GM13977 (cell line): Measurements from ENCODE around the gene RNASE8.
A peak's percentile ranks its signal among the peaks of the same experiment; 100 is the strongest.

Source experiments
- DNase-seq: peaks from one replicate; pipeline ENCODE4 v3.0.0; 2012; ENCODE audit warnings: low spot score
- in situ Hi-C: fragments of 300-500 bp; cut with MboI; formaldehyde crosslinking; loops from one replicate; pipeline ENCODE4 v1.12.0; 2022; ENCODE audit warnings: low sequenced_read_pairs, low pct_unique_long_range_greater_than_20kb, mixed read lengths, inconsistent platforms; ENCODE audit not compliant: unreplicated experiment
- TF ChIP-seq, protein P1 (sequence below): IDR thresholded peaks from 2 replicates; pipeline ENCODE4 v1.5.1; 2012; ENCODE audit warnings: mild to moderate bottlenecking, control low read depth; ENCODE audit not compliant: insufficient read depth; ENCODE audit errors: extremely low read depth, missing control alignments

The RNASE8 gene

DNA sequence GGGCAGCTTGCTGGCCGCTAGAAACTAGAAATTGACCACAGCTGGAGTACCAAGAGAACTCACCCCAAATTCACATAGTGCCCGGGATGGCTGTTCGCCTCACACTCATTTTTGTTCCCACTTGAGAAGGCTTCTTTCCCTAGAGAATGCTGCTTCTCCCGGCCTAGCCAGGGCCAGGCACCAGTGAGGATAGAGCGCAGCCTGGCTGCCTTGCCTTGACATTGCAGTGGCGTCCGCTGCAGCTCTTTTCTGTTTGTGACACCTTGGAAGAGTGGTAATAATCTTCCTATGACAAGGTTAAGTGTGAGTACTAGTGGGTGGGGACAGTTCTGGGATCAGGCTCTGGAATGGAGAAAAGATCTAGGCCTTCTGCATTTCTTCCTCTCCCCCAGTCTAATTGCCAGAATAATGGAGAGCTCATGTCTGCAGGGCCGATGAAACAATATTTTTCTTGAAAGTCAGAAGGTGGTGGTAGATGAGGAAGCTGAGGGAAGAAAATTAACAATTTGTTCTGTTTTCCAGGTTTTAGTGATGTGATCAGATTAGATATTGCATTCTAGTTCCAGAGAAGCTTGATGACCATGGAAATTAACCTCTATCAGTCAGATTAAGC is 46.9 kb downstream of the RNASE8 start:
- peak; percentile 70 for DNase-seq
- TF ChIP-seq, protein P1, sequence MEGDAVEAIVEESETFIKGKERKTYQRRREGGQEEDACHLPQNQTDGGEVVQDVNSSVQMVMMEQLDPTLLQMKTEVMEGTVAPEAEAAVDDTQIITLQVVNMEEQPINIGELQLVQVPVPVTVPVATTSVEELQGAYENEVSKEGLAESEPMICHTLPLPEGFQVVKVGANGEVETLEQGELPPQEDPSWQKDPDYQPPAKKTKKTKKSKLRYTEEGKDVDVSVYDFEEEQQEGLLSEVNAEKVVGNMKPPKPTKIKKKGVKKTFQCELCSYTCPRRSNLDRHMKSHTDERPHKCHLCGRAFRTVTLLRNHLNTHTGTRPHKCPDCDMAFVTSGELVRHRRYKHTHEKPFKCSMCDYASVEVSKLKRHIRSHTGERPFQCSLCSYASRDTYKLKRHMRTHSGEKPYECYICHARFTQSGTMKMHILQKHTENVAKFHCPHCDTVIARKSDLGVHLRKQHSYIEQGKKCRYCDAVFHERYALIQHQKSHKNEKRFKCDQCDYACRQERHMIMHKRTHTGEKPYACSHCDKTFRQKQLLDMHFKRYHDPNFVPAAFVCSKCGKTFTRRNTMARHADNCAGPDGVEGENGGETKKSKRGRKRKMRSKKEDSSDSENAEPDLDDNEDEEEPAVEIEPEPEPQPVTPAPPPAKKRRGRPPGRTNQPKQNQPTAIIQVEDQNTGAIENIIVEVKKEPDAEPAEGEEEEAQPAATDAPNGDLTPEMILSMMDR, result peak; percentile 97
- in situ Hi-C loops, result no loop called here

DNA sequence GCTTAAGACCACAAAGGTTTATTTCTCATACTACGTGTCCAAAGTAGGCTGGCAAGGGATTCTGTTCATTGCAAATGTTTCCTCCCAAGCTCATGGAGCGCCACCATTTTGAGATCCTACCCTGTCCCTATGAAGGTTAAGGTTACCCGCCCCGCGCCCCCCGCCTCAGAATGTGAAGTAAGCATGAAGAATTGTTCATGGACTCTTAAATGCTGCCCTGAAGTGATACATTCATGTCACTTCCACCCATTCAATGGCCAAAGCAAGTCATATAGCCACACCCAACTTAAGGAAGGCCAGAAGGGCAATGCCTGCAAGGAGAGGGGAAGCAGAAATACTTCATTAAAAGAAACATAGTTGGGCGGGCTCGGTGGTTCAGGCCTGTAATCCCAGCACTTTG is 47.5 kb downstream of the RNASE8 start:
- DNase-seq, result no peak
- TF ChIP-seq, protein P1, result no peak
- in situ Hi-C loops, result no loop called here

DNA sequence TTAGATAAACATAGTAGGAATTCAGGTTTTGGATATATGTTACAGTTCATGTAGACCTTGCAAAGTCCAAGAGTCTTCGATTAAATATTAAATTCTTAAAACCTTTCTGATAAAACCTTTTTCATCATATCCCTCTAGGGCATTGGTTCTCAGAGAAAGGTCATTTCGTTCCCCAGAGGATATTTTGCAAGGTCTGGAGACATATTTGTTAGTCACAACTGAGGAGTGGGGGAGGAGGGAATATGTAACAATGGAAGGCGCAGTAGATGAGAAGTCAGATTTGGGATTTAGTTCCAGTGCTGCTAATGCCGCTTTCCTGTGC is 48.5 kb downstream of the RNASE8 start:
- in situ Hi-C loops, result no loop called here
- no peak for DNase-seq

DNA sequence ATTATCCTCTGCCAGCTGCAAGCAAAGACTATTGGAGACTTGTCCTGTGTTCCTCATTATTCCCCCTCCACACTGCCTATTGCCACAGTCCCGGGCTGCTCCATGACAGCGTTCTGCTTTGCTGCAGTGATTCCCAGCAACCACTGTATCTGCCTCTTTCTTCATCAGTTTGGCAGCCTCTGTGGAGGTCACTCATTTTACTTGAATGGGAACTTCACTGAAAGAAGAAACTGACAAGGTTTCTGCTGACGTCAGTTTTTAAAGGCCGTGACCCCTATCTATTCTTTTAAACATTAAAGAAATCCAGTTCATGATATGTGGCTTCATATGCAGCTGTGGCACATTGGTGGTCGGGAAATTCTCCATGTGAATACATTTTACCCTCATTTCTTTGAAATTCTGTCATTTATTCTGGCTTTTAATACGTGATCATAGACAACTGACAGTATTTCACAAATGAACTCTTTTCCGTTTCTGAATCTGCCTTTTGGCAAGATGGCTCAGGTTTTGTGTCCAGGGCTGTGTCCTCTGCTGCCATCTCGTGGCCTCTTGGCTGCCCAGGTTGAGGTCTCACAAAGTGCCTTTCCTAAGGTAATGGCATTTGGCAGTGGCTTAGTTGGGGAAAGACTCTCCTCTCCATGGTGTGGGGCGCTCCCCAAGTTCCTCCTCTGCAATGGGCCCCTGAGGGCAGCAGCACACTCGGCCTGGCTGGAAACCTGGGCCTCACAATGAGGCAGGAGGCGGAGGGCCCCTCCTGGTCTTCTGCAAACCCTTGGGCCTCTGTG is 49.1 kb downstream of the RNASE8 start:
- peak; percentile 70 for DNase-seq
- TF ChIP-seq, protein P1, result peak; percentile 91
- in situ Hi-C loops, result no loop called here

More for the DNA sequence above, 48.5 kb downstream of the RNASE8 start:
- TF ChIP-seq, protein P1, result no peak

DNA sequence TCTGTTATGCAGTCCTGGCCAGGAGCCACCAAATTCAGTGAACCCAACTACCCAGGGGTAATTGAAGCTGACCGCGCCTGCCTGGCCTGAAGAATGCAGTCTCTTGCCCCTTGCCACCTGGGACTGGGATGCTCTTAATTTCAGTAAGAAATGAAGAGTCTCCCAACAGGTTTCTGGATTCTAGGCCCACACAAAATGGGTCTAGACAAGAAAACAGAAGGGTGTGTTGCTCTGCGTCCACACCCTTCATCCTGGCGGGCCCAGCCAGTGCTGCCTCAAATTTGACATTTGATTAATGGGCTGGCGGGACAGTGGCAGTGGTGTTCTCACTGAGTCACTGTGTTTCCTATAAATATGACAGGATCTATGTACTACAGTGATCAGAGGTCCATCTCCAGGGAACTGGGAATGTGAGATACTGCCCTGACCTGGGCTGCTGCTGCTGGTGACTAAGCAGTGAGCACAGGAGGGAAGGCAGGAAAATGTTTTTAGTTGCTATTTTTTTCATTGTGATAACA is 49.7 kb downstream of the RNASE8 start:
- in situ Hi-C loops, result no loop called here
- TF ChIP-seq, protein P1, result no peak
- DNase-seq, result no peak
